Liver (tissue), 9 donors: ENCODE results near the gene MAST2. TPM values are rescaled to one million over a fixed set of nuclear protein-coding genes. Genes with fewer than 3 reads are reported as not detected.

ENCODE experiments used
- DNase-seq: peaks from one replicate; pipeline ENCODE4 v3.0.0-alpha.2; 2017; ENCODE audit warnings: low spot score
- H3K27ac ChIP-seq, 2 donors: one replicate each; pipeline ENCODE4 v1.7.0; 2013; ENCODE audit warnings: inconsistent platforms in 2 of 2, low read length in 2 of 2, control low read depth in 1 of 2, low read depth in 1 of 2, mild to moderate bottlenecking in 1 of 2
- H3K27me3 ChIP-seq, 4 donors: one replicate each; pipeline versions ENCODE4 v1.6.1 to v1.7.0; 2013; ENCODE audit warnings: low read length in 3 of 4, inconsistent platforms in 1 of 4, mild to moderate bottlenecking in 1 of 4, moderate library complexity in 1 of 4; ENCODE audit not compliant: control insufficient read depth in 4 of 4, insufficient read depth in 4 of 4
- H3K36me3 ChIP-seq, 4 donors: one replicate each; pipeline versions ENCODE4 v1.6.1 to v1.7.0; 2013; ENCODE audit warnings: low read length in 3 of 4, mild to moderate bottlenecking in 3 of 4, low read depth in 1 of 4, moderate library complexity in 1 of 4; ENCODE audit not compliant: control insufficient read depth in 4 of 4, insufficient read depth in 3 of 4
- H3K4me1 ChIP-seq, 4 donors: one replicate each; pipeline versions ENCODE4 v1.6.1 to v1.7.0; 2013; ENCODE audit warnings: low read length in 3 of 4, mild to moderate bottlenecking in 3 of 4, moderate library complexity in 1 of 4; ENCODE audit not compliant: control insufficient read depth in 4 of 4, insufficient read depth in 4 of 4
- H3K4me3 ChIP-seq, 3 donors: one replicate each; pipeline versions ENCODE4 v1.6.1 to v1.7.0; 2013; ENCODE audit warnings: low read length in 3 of 3, control low read depth in 1 of 3, low read depth in 1 of 3, mild to moderate bottlenecking in 1 of 3
- H3K9ac ChIP-seq, 2 donors: one replicate each; pipeline ENCODE4 v1.7.0; 2013; ENCODE audit warnings: low read length in 2 of 2, mild to moderate bottlenecking in 2 of 2, moderate library complexity in 2 of 2, control low read depth in 1 of 2, low read depth in 1 of 2
- H3K9me3 ChIP-seq, 4 donors: one replicate each; pipeline versions ENCODE4 v1.6.1 to v1.7.0; 2013; ENCODE audit warnings: low read length in 3 of 4; ENCODE audit not compliant: control insufficient read depth in 4 of 4
- ATF3 ChIP-seq: IDR thresholded peaks from 2 replicates; pipeline ENCODE4 v1.6.1; 2016; ENCODE audit warnings: antibody characterized with exemption
- EGR1 ChIP-seq, 2 donors: IDR thresholded peaks; 2 replicates each; pipeline ENCODE4 v1.6.1; 2016 to 2018; ENCODE audit warnings: antibody characterized with exemption in 2 of 2, low read depth in 2 of 2
- FOXA1 ChIP-seq: IDR thresholded peaks from 2 replicates; pipeline ENCODE4 v1.6.1; 2016; ENCODE audit warnings: antibody characterized with exemption
- FOXA2 ChIP-seq: IDR thresholded peaks from 2 replicates; pipeline ENCODE4 v1.6.1; 2016; ENCODE audit warnings: antibody characterized with exemption
- HNF4A ChIP-seq, 2 donors: conservative IDR thresholded peaks; 2 replicates each; pipeline ENCODE4 v1.6.1; 2016; ENCODE audit warnings: antibody characterized with exemption in 2 of 2, mild to moderate bottlenecking in 2 of 2
- JUND ChIP-seq, 2 donors: IDR thresholded peaks; 2 replicates each; pipeline ENCODE4 v1.6.1; 2016; ENCODE audit warnings: antibody characterized with exemption in 2 of 2
- MAX ChIP-seq: IDR thresholded peaks from 2 replicates; pipeline ENCODE4 v1.6.1; 2016; ENCODE audit warnings: antibody characterized with exemption
- NR2F2 ChIP-seq: IDR thresholded peaks from 2 replicates; pipeline ENCODE4 v1.6.1; 2016; ENCODE audit warnings: antibody characterized with exemption
- RAD21 ChIP-seq, 2 donors: IDR thresholded peaks; 2 replicates each; pipeline ENCODE4 v1.6.1; 2016; ENCODE audit warnings: antibody characterized with exemption in 2 of 2, mild to moderate bottlenecking in 2 of 2
- REST ChIP-seq: IDR thresholded peaks from 2 replicates; pipeline ENCODE4 v1.6.1; 2016; ENCODE audit warnings: antibody characterized with exemption, mild to moderate bottlenecking
- RXRA ChIP-seq, 2 donors: IDR thresholded peaks; 2 replicates each; pipeline ENCODE4 v1.6.1; 2017 to 2018; ENCODE audit warnings: antibody characterized with exemption in 2 of 2, mild to moderate bottlenecking in 1 of 2
- SP1 ChIP-seq: IDR thresholded peaks from 2 replicates; pipeline ENCODE4 v1.6.1; 2018; ENCODE audit warnings: antibody characterized with exemption, mild to moderate bottlenecking
- TAF1 ChIP-seq: conservative IDR thresholded peaks from 2 replicates; pipeline ENCODE4 v1.6.1; 2016; ENCODE audit warnings: antibody characterized with exemption, mild to moderate bottlenecking
- YY1 ChIP-seq: IDR thresholded peaks from 2 replicates; pipeline ENCODE4 v1.6.1; 2016; ENCODE audit warnings: antibody characterized with exemption, mild to moderate bottlenecking
- WGBS: extraction: QIAGEN DNeasy Blood & Tissue Kit; methylation state at CpG from one replicate; pipeline ENCODE4 v1.1.7; 2013; 5-methylcytosine and 5-hydroxymethylcytosine counted together
- polyA plus RNA-seq, 2 donors: library from polyadenylated mRNA; stranded (reverse) in 1 of 2; unstranded in 1 of 2; fragments of 200-250 nt in 1 of 2; fragments of >200 nt in 1 of 2; fragmentation: Nextera tagmentation in 1 of 2; extraction: Ambion mirVana in 1 of 2; gene quantifications; one replicate each; pipeline versions ENCODE4 v1.2.1 to v1.2.3, GENCODE V29; 2013 to 2015
- total RNA-seq, 2 donors: library from RNA; depleted of rRNA; stranded (reverse); fragments of >200 nt; gene quantifications; one replicate each; pipeline ENCODE4 v1.2.3, GENCODE V29; 2014
- TF ChIP-seq, protein P1 (sequence below): fragments of 150-350 bp; IDR thresholded peaks from 2 replicates; pipeline ENCODE4 v1.5.1; 2017; ENCODE audit warnings: improper control_type of control experiment, low read depth, low read length; ENCODE audit not compliant: missing input control
- TF ChIP-seq, protein P2 (sequence below): IDR thresholded peaks from 2 replicates; pipeline ENCODE4 v1.6.1; 2016; ENCODE audit warnings: antibody characterized with exemption
- donor health status: healthy.
- donor health status: healthy.
- donor health status: healthy.
- donor health status: healthy.
- donor health status: healthy.

MAST2 gene
- total and polyA plus RNA-seq, 4 donors = 4.8 to 9.6 (median 5.7) TPM

GRCh38 chr1:45894331-45894730 lies 90.9 kb downstream of the MAST2 start:
- Histone ChIP-seq H3K27ac (no peak overlapping the region), H3K9ac (no peak overlapping the region), H3K9me3 (no peaks in the 10 kb centered on the region), H3K4me1 (peaks cover 0 to 8% (median 1%) of the 10 kb centered on the region in 4 donors), H3K4me3 (no peak overlapping the region), H3K36me3 (no peaks in the 10 kb centered on the region), H3K27me3 (no peaks in the 10 kb centered on the region)
- no peak for DNase-seq
- TF ChIP-seq, protein P1, sequence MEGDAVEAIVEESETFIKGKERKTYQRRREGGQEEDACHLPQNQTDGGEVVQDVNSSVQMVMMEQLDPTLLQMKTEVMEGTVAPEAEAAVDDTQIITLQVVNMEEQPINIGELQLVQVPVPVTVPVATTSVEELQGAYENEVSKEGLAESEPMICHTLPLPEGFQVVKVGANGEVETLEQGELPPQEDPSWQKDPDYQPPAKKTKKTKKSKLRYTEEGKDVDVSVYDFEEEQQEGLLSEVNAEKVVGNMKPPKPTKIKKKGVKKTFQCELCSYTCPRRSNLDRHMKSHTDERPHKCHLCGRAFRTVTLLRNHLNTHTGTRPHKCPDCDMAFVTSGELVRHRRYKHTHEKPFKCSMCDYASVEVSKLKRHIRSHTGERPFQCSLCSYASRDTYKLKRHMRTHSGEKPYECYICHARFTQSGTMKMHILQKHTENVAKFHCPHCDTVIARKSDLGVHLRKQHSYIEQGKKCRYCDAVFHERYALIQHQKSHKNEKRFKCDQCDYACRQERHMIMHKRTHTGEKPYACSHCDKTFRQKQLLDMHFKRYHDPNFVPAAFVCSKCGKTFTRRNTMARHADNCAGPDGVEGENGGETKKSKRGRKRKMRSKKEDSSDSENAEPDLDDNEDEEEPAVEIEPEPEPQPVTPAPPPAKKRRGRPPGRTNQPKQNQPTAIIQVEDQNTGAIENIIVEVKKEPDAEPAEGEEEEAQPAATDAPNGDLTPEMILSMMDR = no peak
- TF ChIP-seq EGR1 (IDR thresholded peaks at IDR 0.05; ENCODE audit: low read depth in 2 of 2) (no peak), HNF4A (conservative IDR thresholded peaks at IDR 0.05) (no peak), JUND (IDR thresholded peaks at IDR 0.05) (no peak), RXRA (IDR thresholded peaks at IDR 0.05) (no peak), FOXA2 (no peak), REST (no peak)
- TF ChIP-seq, protein P2, sequence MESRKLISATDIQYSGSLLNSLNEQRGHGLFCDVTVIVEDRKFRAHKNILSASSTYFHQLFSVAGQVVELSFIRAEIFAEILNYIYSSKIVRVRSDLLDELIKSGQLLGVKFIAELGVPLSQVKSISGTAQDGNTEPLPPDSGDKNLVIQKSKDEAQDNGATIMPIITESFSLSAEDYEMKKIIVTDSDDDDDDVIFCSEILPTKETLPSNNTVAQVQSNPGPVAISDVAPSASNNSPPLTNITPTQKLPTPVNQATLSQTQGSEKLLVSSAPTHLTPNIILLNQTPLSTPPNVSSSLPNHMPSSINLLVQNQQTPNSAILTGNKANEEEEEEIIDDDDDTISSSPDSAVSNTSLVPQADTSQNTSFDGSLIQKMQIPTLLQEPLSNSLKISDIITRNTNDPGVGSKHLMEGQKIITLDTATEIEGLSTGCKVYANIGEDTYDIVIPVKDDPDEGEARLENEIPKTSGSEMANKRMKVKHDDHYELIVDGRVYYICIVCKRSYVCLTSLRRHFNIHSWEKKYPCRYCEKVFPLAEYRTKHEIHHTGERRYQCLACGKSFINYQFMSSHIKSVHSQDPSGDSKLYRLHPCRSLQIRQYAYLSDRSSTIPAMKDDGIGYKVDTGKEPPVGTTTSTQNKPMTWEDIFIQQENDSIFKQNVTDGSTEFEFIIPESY = no peak
- WGBS = 81% methylated on average over 4 of the region's 4 CpGs

GRCh38 chr1:45894921-45895320 lies 91.5 kb downstream of the MAST2 start:
- Histone ChIP-seq H3K4me1 (peaks cover 0 to 8% (median 1%) of the 10 kb centered on the region in 4 donors), H3K9me3 (no peaks in the 10 kb centered on the region), H3K27me3 (no peaks in the 10 kb centered on the region), H3K27ac (no peak overlapping the region), H3K36me3 (no peaks in the 10 kb centered on the region), H3K9ac (no peak overlapping the region), H3K4me3 (no peak overlapping the region)
- DNase-seq = no peak
- TF ChIP-seq RXRA (IDR thresholded peaks at IDR 0.05) (no peak), YY1 (no peak), ATF3 (no peak), NR2F2 (no peak), FOXA1 (no peak), TAF1 (no peak), MAX (no peak), RAD21 (IDR thresholded peaks at IDR 0.05) (no peak), JUND (IDR thresholded peaks at IDR 0.05) (no peak), SP1 (no peak), FOXA2 (no peak), REST (no peak), EGR1 (IDR thresholded peaks at IDR 0.05; ENCODE audit: low read depth in 2 of 2) (no peak)
- TF ChIP-seq, protein P2 = no peak
- TF ChIP-seq, protein P1 = no peak
